ENCODE data around the gene FBXO8. TPM values are rescaled to one million over a fixed set of nuclear protein-coding genes. Genes with fewer than 3 reads are reported as not detected.

The FBXO8 gene
- total RNA-seq, 1 donor from 2014 or later = 14.4 TPM

DNA sequence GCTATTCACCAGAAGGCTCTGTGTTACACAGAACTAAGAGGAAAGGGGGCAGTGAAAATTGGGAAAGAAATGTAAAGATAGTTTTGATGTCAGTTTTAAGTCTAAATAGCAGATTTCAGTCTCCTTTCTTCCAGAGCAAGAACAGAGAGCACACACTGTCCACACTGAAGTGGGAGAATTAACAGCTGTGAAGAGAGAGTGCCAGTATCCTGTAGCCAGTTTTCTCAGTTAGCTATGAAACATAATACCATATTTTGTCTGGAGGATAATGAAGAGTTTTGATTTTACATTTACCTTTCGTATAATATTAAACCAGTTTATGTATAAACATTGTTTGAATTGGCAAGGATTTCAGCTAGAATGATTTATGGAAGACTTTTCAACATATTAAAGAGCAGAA, 35.1 kb downstream of the FBXO8 start:
- TF ChIP-seq, protein P1, sequence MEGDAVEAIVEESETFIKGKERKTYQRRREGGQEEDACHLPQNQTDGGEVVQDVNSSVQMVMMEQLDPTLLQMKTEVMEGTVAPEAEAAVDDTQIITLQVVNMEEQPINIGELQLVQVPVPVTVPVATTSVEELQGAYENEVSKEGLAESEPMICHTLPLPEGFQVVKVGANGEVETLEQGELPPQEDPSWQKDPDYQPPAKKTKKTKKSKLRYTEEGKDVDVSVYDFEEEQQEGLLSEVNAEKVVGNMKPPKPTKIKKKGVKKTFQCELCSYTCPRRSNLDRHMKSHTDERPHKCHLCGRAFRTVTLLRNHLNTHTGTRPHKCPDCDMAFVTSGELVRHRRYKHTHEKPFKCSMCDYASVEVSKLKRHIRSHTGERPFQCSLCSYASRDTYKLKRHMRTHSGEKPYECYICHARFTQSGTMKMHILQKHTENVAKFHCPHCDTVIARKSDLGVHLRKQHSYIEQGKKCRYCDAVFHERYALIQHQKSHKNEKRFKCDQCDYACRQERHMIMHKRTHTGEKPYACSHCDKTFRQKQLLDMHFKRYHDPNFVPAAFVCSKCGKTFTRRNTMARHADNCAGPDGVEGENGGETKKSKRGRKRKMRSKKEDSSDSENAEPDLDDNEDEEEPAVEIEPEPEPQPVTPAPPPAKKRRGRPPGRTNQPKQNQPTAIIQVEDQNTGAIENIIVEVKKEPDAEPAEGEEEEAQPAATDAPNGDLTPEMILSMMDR (IDR thresholded peaks at IDR 0.05; ENCODE audit: insufficient read depth, low read length, poor library complexity, severe bottlenecking) = no peak
- DNase-seq (ENCODE audit: low read depth) = no peak
- no peaks in the 10 kb centered on the region for H3K27me3 ChIP-seq (ENCODE audit: control insufficient read depth, insufficient read depth, low read length)
- H3K36me3 ChIP-seq (ENCODE audit: control insufficient read depth, insufficient read depth, low read length) = no peaks in the 10 kb centered on the region
- no peak overlapping the region for H3K4me3 ChIP-seq (ENCODE audit: low read depth, low read length)

DNA sequence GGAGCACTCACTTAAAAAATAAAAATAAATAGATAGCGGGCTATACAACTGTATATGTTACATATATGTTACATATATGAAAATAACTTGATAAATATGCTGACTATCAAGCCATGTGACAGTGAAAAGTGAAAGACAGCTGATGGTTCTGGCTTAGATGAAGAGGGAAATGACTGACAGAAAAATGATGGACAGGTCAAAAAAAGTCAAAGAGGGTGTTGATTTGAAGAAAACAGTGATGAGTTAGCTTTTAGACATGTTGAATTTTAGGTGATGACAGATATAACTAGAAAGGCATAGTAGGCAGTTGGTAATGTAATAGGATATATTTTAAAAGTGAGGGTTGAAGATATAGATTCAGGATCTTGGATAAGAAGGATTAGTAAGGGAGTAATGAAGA, 37.8 kb downstream of the FBXO8 start:
- no peaks in the 10 kb centered on the region for H3K36me3 ChIP-seq (ENCODE audit: control insufficient read depth, insufficient read depth, low read length)
- H3K27me3 ChIP-seq (ENCODE audit: control insufficient read depth, insufficient read depth, low read length) = no peaks in the 10 kb centered on the region
- TF ChIP-seq, protein P1 (IDR thresholded peaks at IDR 0.05; ENCODE audit: insufficient read depth, low read length, poor library complexity, severe bottlenecking) = no peak
- DNase-seq (ENCODE audit: low read depth) = no peak
- no peak overlapping the region for H3K4me3 ChIP-seq (ENCODE audit: low read depth, low read length)

DNA sequence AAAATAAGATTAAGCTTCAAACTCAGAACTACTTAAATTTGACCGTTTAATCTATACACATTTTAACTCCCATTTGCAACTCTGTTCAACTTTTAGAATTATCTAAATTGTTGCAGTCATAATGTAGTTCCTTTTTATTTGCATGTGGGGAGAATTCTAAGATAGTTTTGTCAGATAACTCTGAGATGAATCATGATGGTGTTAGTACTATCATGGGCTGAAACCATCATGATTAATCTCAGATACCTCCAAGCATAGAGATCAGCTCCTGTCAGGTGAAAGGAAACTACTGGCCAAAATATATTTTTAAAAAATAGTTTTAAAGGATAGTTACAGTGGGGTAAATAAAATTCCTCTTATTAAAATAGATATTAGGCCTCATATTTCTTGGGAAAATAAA, 39.0 kb downstream of the FBXO8 start:
- TF ChIP-seq, protein P1 (IDR thresholded peaks at IDR 0.05; ENCODE audit: insufficient read depth, low read length, poor library complexity, severe bottlenecking) = no peak
- Histone ChIP-seq H3K27me3 (ENCODE audit: control insufficient read depth, insufficient read depth, low read length) (no peaks in the 10 kb centered on the region), H3K36me3 (ENCODE audit: control insufficient read depth, insufficient read depth, low read length) (no peaks in the 10 kb centered on the region), H3K4me3 (ENCODE audit: low read depth, low read length) (no peak overlapping the region)
- DNase-seq (ENCODE audit: low read depth) = no peak

DNA sequence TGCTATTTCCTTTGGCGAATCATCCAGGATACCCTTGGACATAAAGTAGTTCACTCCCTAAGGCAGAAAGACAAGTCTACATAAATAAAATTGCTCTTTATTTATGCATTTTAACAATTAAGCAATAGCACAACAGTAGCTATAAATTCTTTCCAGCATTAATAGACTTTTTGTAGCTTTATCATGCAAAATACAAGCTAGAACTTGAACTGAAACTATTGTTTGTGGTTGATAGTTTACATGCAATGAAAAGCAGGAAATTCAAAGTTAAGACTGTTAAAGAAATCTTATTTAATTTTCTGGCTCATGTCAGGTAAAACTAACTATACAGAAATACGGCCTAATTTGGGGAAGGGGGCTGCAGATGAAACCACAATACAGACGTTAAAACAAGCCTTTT, 42.3 kb downstream of the FBXO8 start:
- TF ChIP-seq, protein P1 (IDR thresholded peaks at IDR 0.05; ENCODE audit: insufficient read depth, low read length, poor library complexity, severe bottlenecking) = no peak
- Histone ChIP-seq H3K36me3 (ENCODE audit: control insufficient read depth, insufficient read depth, low read length) (no peaks in the 10 kb centered on the region), H3K4me3 (ENCODE audit: low read depth, low read length) (no peak overlapping the region), H3K27me3 (ENCODE audit: control insufficient read depth, insufficient read depth, low read length) (no peaks in the 10 kb centered on the region)
- DNase-seq (ENCODE audit: low read depth) = no peak

DNA sequence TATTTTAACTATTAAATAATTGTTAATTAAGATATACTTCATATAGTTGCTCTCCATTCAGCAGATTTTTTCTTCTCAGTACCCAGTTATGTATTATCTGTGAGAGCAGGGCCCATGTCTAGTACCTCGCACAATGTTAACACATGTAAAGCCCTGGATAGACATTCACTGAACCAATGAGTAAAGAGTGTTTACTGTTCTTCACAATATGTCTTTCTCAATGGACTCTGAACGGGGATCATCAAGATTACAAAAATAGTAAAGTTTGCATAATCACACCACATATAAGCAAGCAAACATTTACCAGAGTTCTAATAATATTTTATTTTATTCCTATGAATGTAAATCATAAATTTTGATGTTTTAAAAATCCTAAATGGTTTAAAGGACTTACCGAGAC, 47.1 kb downstream of the FBXO8 start:
- DNase-seq (ENCODE audit: low read depth) = no peak
- TF ChIP-seq, protein P1 (IDR thresholded peaks at IDR 0.05; ENCODE audit: insufficient read depth, low read length, poor library complexity, severe bottlenecking) = no peak
- Histone ChIP-seq H3K4me3 (ENCODE audit: low read depth, low read length) (no peak overlapping the region), H3K27me3 (ENCODE audit: control insufficient read depth, insufficient read depth, low read length) (no peaks in the 10 kb centered on the region), H3K36me3 (ENCODE audit: control insufficient read depth, insufficient read depth, low read length) (no peaks in the 10 kb centered on the region)

DNA sequence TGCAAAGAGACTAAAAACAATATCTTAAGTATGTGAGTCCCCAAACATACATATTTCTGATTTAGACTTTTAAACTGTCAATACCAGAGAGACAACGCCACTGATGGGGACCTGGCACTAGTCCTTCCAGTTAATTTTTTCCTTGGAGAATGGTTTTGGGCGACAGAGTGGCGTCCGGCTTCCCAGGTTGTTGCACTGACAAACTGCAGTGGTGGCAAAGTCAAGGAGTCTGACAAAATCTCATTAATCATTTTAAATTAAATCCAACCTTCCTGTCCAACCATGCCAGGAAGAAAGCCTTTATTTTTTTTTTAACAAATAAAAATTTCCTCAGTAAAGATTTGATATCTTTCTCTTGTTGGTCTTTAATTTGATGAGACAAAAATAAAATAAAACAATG, 52.8 kb downstream of the FBXO8 start:
- no peak for DNase-seq (ENCODE audit: low read depth)
- Histone ChIP-seq H3K4me3 (ENCODE audit: low read depth, low read length) (no peak overlapping the region), H3K27me3 (ENCODE audit: control insufficient read depth, insufficient read depth, low read length) (no peaks in the 10 kb centered on the region), H3K36me3 (ENCODE audit: control insufficient read depth, insufficient read depth, low read length) (no peaks in the 10 kb centered on the region)
- TF ChIP-seq, protein P1 (IDR thresholded peaks at IDR 0.05; ENCODE audit: insufficient read depth, low read length, poor library complexity, severe bottlenecking) = no peak
